ENCODE results near the gene HPSE2.
A peak's percentile ranks its signal among the peaks of the same experiment; 100 is the strongest.
"Not testable (repeated sequence)": the region's sequence is repeated elsewhere in the genome, so short reads cannot be mapped to it uniquely, and the experiment has no call there.

The HPSE2 gene

GRCh38 chr10:99235658-99236626 is at the start of gene HPSE2:
Gene HPSE2 (minus strand): TSS chr10:99235852.
- no peak for ATAC-seq
- no peak for DNase-seq

- DNase-seq (no peak), ATAC-seq (no peak)
Measured at GRCh38 chr10:99280472-99280871, 44.8 kb upstream of the HPSE2 start.

- DNase-seq (no peak), ATAC-seq (no peak)
Measured at GRCh38 chr10:99279626-99280111, 44.0 kb upstream of the HPSE2 start.

GRCh38 chr10:99276848-99277486 is 41.3 kb upstream of the HPSE2 start:
- no peak for DNase-seq
- ATAC-seq, result no peak

DNA sequence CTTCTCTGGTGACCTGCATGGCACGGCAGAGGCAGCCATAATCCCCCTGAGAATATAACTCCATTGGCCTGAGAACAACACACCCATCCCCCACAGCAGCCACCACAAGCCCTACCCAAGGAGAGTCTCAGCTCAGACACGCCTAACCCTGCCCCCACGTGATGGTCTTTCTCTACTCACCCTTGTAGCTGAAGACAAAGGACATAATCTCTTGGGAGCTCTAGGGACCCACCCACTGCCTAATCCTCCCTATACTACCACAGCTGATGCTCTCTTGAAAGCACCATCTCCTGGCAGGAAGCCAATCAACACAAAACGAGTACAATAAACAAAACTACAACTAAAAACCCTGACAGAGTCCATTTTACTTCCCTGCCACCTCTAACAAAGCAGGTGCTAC is 30.7 kb upstream of the HPSE2 start:
- ATAC-seq, result no peak
- no peak for DNase-seq

DNA sequence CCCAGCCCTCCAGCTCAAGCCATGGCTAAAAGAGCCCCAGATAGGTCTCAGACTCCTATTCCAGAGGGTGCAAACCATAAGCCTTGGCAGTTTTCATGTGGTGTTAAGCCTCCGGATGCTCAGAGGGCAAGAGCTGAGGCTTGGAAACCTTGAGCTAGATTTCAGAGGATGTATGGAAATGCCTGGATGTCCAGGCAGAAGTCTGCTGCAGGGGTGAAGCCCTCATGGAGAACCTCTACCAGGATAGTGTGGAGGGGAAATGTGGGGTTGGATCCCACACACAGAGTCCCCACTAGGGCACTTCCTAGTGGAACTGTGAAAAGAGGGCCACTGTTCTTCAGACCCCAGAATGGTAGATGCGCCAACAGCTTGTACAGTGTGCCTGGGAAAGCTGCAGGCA is 13.2 kb upstream of the HPSE2 start:
- ATAC-seq, result no peak
- DNase-seq, result no peak

- ATAC-seq, DNase-seq: not testable (repeated sequence)
Measured at GRCh38 chr10:99247893-99248292, 12.2 kb upstream of the HPSE2 start.

GRCh38 chr10:99236627-99237309 is 1.1 kb upstream of the HPSE2 start:
- no peak for DNase-seq
- ATAC-seq, result no peak

DNA sequence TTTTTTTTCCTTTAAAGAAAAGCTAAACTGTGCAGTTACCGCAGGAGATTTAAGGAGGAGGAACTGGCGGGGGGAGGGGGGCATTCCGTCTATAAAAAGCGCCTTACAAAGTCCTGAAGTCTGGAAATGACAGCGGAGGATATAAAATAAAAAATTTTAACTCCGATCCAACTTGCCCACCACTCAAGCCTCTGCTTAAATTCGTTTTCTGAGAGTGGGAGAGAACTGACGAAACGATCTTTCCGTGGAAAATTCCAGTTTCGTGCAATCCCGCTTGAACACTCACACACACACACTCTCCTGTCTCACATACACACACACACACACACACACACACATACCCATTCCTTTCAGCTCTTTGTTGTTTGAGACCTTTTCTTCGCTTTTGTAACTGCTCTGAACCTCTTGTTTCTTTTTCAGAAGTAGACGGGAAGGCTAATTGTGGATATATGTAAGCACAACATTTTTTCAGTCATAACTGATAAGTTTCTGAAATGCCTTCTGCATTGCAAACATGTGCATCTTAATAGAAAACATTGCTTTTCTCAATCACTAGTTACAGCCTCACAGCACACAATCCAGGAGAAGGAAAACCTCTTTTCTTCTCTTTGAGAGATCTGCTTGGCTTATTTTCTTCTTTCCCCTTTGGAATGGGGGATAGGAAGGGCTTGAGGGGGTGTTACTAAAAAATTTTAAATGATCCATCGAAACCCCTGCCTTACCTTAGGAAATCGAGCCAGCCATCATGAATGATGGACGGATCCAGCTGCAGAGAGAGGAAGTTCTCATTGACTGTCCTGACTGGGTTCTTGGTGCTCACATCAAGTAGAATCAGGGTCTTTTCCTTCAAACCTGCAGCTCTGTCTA is 628 bp downstream of the HPSE2 start:
- ATAC-seq (no peak), DNase-seq (no peak)

DNA sequence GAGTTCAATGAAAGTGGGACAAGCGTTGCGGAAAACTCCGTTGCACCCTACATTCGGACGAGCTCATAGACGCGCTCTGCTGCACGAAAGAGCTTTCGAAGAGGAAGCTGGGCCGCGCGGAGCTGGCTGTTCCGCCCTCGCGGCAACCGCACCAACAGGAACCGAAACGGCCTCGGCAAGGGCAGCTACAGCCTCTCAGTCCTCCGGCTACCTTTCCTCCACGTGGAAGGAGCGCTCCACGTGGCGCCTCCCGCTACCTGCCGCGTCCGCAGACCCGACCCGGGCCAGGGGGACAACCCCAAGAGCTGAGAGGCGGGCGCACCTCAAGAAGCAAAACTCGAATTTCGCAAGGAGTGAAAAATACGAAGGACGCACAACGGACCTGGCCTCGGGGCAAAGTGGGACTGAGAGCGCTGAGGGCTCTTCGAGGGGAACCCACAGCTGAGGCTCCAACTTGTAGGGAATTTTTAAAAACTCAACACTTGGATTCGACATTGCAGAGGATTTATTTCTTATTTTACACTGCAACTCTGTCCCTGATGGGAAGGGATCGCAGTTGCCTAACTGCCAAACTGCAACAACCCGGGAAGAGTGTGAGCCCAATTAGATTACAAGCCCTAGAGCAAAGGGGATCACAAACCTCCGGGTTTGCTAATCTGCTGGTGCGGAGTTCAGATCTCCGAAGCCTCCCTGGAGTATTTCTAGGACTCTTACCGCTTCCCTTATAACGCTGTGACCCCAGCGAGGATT is 1.4 kb downstream of the HPSE2 start:
- DNase-seq (peak; percentile 65), ATAC-seq (peak; percentile 74)

DNA sequence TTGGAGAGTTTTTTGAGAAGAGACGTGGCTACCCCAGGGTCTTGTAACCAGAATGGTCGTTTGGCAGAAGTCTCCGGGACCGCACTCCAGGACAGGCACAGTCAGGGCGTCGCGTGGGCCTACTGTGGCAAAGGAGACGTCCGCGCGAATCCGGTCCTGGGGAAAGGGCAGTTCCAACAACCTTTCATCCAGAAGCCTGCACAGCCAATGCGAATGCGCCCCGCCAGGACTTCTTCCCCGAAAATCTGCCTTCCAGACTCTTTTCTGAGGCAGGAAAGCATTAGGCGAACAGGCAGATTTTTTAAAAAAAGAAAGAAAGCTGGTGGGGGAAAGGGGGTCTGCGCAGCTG is 2.0 kb downstream of the HPSE2 start:
- ATAC-seq, result no peak
- no peak for DNase-seq

GRCh38 chr10:99233000-99233688 is 2.5 kb downstream of the HPSE2 start:
- no peak for ATAC-seq
- no peak for DNase-seq

DNA sequence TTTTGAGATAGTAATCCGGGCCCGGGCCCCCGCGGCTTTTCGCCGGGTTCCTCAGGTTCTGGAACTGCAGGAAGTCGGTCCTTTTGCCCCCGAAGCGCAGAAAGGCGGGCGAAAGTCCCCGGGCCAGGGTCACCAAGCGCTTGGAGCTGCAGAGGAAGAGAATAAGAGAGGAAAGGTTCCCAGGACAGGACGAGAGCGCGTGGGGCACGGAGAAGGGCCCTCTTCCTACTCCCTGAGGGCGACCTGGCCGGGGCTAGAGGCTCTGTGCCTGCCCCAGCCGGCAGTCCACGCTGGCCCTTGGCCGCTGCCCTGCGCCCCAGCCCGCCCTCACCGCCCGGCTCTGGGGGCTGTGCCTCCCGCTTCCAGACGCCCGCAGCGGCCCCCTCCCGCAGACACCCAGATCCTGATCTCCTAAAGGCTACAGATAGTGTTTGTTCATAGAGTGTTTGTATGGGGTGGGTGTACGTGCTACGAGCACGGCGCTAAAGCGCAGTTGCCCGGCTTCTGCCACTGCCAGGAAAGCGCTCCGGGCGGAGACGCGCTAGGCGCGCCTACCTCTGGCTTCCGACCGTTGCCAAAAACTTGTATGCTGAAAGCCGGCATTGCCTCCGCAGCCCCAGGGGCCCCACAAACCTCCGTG is 3.2 kb downstream of the HPSE2 start:
- DNase-seq, result no peak
- ATAC-seq, result no peak

DNA sequence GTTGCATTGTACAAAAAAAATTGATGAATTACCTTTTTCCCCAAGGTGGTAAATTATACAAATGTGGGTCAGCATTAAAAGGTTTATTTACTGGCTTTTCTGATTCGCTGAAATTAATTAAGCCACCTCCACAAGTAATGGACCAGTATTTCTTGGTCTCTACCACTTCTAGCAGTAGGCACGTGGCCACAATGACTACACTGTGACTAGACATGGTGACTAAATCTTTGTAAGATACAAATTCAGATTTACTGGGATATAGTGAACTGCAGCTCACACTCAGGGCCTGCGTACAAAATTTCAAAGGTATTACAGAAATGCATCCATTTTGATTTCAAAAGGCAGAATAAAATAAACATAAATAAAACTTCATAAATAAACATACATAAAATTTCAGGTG is 10.9 kb downstream of the HPSE2 start:
- ATAC-seq, result no peak
- DNase-seq, result no peak

DNA sequence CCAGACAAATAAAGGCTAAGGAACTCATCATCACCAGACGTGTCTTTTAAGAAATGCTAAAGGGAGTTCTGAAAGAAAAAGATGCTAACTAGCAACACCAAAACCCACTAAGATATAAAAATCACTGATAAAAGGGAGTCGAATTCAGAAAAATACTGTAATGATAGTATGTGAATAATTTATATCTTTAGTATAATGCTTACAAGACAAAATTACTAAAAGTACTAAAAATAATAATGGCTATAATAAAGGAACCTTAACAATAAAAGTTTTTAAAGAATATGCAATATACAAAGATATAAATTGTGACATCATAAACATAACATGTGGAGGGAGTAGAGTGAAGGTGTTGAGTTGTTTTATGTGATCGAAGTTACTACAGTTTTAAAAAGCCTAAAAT is 28.3 kb downstream of the HPSE2 start:
- ATAC-seq (no peak), DNase-seq (no peak)

GRCh38 chr10:99203310-99203709 is 32.3 kb downstream of the HPSE2 start:
- ATAC-seq (no peak), DNase-seq (no peak)

DNA sequence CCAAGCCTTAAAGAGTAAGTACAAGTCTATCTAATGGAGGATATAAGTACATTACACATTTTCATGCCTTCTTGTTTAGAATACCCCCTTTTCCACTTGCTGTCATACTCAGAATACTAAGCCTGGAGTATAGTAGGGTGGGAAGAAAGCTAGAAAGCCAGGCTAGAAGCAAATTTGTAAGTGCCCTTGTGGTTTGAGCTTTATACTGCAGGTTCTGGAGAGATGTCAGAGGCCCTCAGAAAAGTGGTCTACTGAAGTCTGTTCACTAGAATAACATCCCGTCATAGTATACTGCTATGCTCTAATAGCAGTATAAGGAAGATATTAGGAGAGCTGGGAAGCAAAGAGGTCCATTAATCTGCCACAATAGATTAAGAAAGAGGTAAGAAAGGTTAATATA is 62.7 kb downstream of the HPSE2 start:
- DNase-seq, result no peak

GRCh38 chr10:99172128-99172738 is 63.4 kb downstream of the HPSE2 start:
- ATAC-seq (no peak), DNase-seq (no peak)

More for the DNA sequence above, 62.7 kb downstream of the HPSE2 start:
- ATAC-seq, result no peak

- ATAC-seq, result no peak
- DNase-seq, result no peak
Measured at GRCh38 chr10:99170116-99170675, 65.5 kb downstream of the HPSE2 start.

Measured in stimulated activated naive CD8-positive, alpha-beta T cell treated with anti-CD3 and anti-CD28 coated beads, Interleukin-15, Interleukin-2, amounts not matched to agents 100 U/mL and 50 U/mL, for 24 hours (primary cell).